ENCODE results near the gene CX3CL1.

DNA sequence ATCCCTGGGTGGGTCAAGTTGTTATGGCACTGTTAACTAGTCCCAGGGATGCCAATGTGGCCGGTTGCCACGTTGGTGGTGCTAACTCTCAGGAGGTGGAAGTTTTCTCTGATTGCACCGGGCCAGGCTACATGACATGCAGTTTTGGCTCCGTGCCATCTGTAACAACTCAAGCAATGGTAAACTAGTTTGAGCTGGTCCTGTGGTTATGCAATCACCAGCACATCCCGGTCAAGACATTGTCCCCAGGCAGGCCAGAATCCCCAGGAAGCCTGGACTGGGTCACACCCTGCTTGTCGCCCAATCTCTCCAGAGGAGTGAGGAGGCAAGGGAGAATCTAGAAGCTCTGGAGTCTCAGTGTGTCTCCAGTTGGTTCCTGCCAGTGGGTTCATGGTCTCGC lies 22.2 kb downstream of the CX3CL1 start:
- TF ChIP-seq, protein P1, sequence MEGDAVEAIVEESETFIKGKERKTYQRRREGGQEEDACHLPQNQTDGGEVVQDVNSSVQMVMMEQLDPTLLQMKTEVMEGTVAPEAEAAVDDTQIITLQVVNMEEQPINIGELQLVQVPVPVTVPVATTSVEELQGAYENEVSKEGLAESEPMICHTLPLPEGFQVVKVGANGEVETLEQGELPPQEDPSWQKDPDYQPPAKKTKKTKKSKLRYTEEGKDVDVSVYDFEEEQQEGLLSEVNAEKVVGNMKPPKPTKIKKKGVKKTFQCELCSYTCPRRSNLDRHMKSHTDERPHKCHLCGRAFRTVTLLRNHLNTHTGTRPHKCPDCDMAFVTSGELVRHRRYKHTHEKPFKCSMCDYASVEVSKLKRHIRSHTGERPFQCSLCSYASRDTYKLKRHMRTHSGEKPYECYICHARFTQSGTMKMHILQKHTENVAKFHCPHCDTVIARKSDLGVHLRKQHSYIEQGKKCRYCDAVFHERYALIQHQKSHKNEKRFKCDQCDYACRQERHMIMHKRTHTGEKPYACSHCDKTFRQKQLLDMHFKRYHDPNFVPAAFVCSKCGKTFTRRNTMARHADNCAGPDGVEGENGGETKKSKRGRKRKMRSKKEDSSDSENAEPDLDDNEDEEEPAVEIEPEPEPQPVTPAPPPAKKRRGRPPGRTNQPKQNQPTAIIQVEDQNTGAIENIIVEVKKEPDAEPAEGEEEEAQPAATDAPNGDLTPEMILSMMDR (conservative IDR thresholded peaks at IDR 0.05; ENCODE audit: low read depth, low read length): no peak
- TF ChIP-seq EZH2 (IDR thresholded peaks at IDR 0.05; ENCODE audit: low read length, unreplicated experiment): no peak
